Endothelial cell of umbilical vein (primary cell): Measurements from ENCODE around the gene NPPB. TPM values are rescaled to one million over a fixed set of nuclear protein-coding genes. Genes with fewer than 3 reads are reported as not detected.

Source experiments
- BruUV-seq: library from RNA; stranded (reverse); fragments of 400-500 nt; replicated peaks from 2 replicates; lab custom pipeline; 2021; lab: Mats Ljungman, UMichigan
- CTCF ChIA-PET: fragments of 300-600, 350-600 bp; sonication (Branson Sonifier 250); formaldehyde crosslinking; loops from one replicate; lab custom pipeline; 2021; ENCODE audit warnings: antibody characterized with exemption, inconsistent platforms; lab: Charles Lee
- POLR2A ChIA-PET: fragments of 300-600, 350-600 bp; sonication (Branson Sonifier 250); formaldehyde crosslinking; loops from one replicate; lab custom pipeline; 2021; ENCODE audit warnings: antibody characterized with exemption, inconsistent platforms; lab: Charles Lee
- DNase-seq: peaks from one replicate; pipeline ENCODE4 v3.0.0-alpha.2; 2011; ENCODE audit warnings: low read depth, low spot score
- FAIRE-seq: peaks from 2 replicates; lab custom pipeline; 2011; peaks lifted over from hg19 to GRCh38; lab: Jason Lieb, UNC
- H2AFZ ChIP-seq: 2 replicates; pipeline ENCODE4 v1.6.0; 2012; ENCODE audit warnings: low read depth, low read length, control low read depth, inconsistent platforms
- H3K27ac ChIP-seq: 2 replicates; pipeline ENCODE4 v1.5.1; 2011; ENCODE audit warnings: low read depth, mild to moderate bottlenecking, control low read depth, low read length, moderate library complexity; ENCODE audit not compliant: insufficient read depth
- H3K27me3 ChIP-seq, 2 experiments: 2 replicates each; pipeline versions ENCODE4 v1.6.0 to v1.6.1; 2011; ENCODE audit warnings: low read length in 2 of 2, mixed read lengths in 1 of 2; ENCODE audit not compliant: control insufficient read depth in 2 of 2, insufficient read depth in 2 of 2
- H3K36me3 ChIP-seq, 2 experiments: 2 replicates in 1 of 2; 3 replicates in 1 of 2; pipeline ENCODE4 v1.5.1; 2011; ENCODE audit warnings: low read length in 2 of 2, mild to moderate bottlenecking in 1 of 2, moderate library complexity in 1 of 2; ENCODE audit not compliant: control insufficient read depth in 2 of 2, insufficient read depth in 2 of 2; ENCODE audit errors: extremely low read depth in 1 of 2
- H3K4me1 ChIP-seq: 3 replicates; pipeline ENCODE4 v1.5.1; 2011; ENCODE audit warnings: mild to moderate bottlenecking, low read length; ENCODE audit not compliant: control insufficient read depth, insufficient read depth; ENCODE audit errors: extremely low read depth
- H3K4me2 ChIP-seq: 2 replicates; pipeline ENCODE4 v1.6.1; 2011; ENCODE audit warnings: low read length, control low read depth, mixed read lengths; ENCODE audit not compliant: insufficient read depth
- H3K4me3 ChIP-seq, 3 experiments: fragments of 200-600 bp in 1 of 3; sonication (generic), shearing (Covaris generic) in 1 of 3; replicated peaks in 1 of 3; 2 replicates each; pipeline ENCODE4 v1.5.1; 2011 to 2016; ENCODE audit warnings: control low read depth in 3 of 3, low read length in 3 of 3, mild to moderate bottlenecking in 2 of 3, inconsistent platforms in 1 of 3, low read depth in 1 of 3, moderate library complexity in 1 of 3; ENCODE audit not compliant: insufficient read depth in 1 of 3
- H3K79me2 ChIP-seq: 2 replicates; pipeline ENCODE4 v1.6.0; 2012; ENCODE audit warnings: low read length, inconsistent platforms; ENCODE audit not compliant: control insufficient read depth, insufficient read depth
- H3K9ac ChIP-seq: replicated peaks from 2 replicates; pipeline ENCODE3; 2011; ENCODE audit warnings: low read length, control low read depth; ENCODE audit not compliant: insufficient read depth; ENCODE audit errors: extremely low read depth
- H3K9me1 ChIP-seq: replicated peaks from 3 replicates; pipeline ENCODE4 v1.6.0; 2011; ENCODE audit warnings: mild to moderate bottlenecking, low read length; ENCODE audit not compliant: control insufficient read depth, insufficient read depth; ENCODE audit errors: extremely low read depth
- H3K9me3 ChIP-seq: replicated peaks from 2 replicates; pipeline ENCODE4 v1.5.1; 2012; ENCODE audit warnings: low read length, inconsistent platforms; ENCODE audit not compliant: control insufficient read depth, insufficient read depth
- H4K20me1 ChIP-seq: replicated peaks from 2 replicates; pipeline ENCODE3; 2011; ENCODE audit warnings: mild to moderate bottlenecking, low read length; ENCODE audit not compliant: control insufficient read depth, insufficient read depth; ENCODE audit errors: extremely low read depth
- EZH2 ChIP-seq: IDR thresholded peaks from 2 replicates; pipeline ENCODE4 v1.6.1; 2012; ENCODE audit warnings: borderline replicate concordance, low read depth, mild to moderate bottlenecking, moderate library complexity, low read length, inconsistent platforms; ENCODE audit not compliant: severe bottlenecking
- FOS ChIP-seq: IDR thresholded peaks from 2 replicates; pipeline ENCODE4 v1.6.1; 2011; ENCODE audit warnings: mild to moderate bottlenecking, low read length, moderate library complexity, borderline replicate concordance; ENCODE audit not compliant: insufficient read depth
- GATA2 ChIP-seq: IDR thresholded peaks from 2 replicates; pipeline ENCODE4 v1.7.0; 2011; ENCODE audit warnings: low read depth, mild to moderate bottlenecking, moderate library complexity, mixed read lengths, low read length; ENCODE audit not compliant: insufficient read length, insufficient read depth
- JUN ChIP-seq: IDR thresholded peaks from 2 replicates; pipeline ENCODE4 v1.6.1; 2011; ENCODE audit warnings: borderline replicate concordance, low read depth; ENCODE audit not compliant: insufficient read length, insufficient read depth
- MYC ChIP-seq: IDR thresholded peaks from one replicate; pipeline ENCODE4 v1.6.1; 2011; ENCODE audit warnings: mild to moderate bottlenecking, low read depth, low read length
- POLR2A ChIP-seq: IDR thresholded peaks from 2 replicates; pipeline ENCODE4 v1.6.1; 2012; ENCODE audit warnings: low read depth, mild to moderate bottlenecking, control low read depth, low read length
- POLR2AphosphoS5 ChIP-seq: IDR thresholded peaks from 2 replicates; pipeline ENCODE4 v1.6.1; 2012; ENCODE audit warnings: low read depth, mild to moderate bottlenecking, control low read depth, low read length, moderate library complexity; ENCODE audit not compliant: insufficient read depth
- dilution Hi-C: fragments of 300-500 bp; cut with MboI; formaldehyde crosslinking; loops from one replicate; pipeline ENCODE4 v1.15.0; 2019; ENCODE audit warnings: low sequenced_read_pairs; ENCODE audit not compliant: extremely low pct_ligation_motif_present
- intact Hi-C: fragments of 100-400 bp; cut with micrococcal nuclease; formaldehyde crosslinking; loops from one replicate; pipeline ENCODE4 v1.10.0; 2022
- polyA plus RNA-seq, 4 experiments: library from polyadenylated mRNA; depleted of rRNA in 3 of 4; stranded (reverse) in 3 of 4; unstranded in 1 of 4; fragments of >200 nt; gene quantifications; 2 replicates each; pipeline versions ENCODE4 v1.2.1 to v1.2.3, GENCODE V29; 2011 to 2012; ENCODE audit warnings: missing spikeins in 1 of 4
- total RNA-seq: library from RNA; stranded (reverse); gene quantifications from 2 replicates; pipeline ENCODE4 v1.2.3, GENCODE V29; 2021
- TF ChIP-seq, protein P1 (sequence below): IDR thresholded peaks from 2 replicates; pipeline ENCODE4 v1.6.1; 2011; ENCODE audit not compliant: insufficient read depth, insufficient read length
- TF ChIP-seq, protein P2 (sequence below), 2 donors: IDR thresholded peaks; 1 replicate in 1 of 2; 2 replicates in 1 of 2; pipeline ENCODE4 v1.5.1; 2011; ENCODE audit warnings: low read length in 2 of 2, mild to moderate bottlenecking in 2 of 2, moderate library complexity in 2 of 2, control low read depth in 1 of 2, inconsistent platforms in 1 of 2, low read depth in 1 of 2; ENCODE audit not compliant: insufficient read depth in 1 of 2; ENCODE audit errors: extremely low read depth in 1 of 2

NPPB gene
- total and polyA plus RNA-seq, 2 donors (not counting 3 experiments of a cell fraction or from before 2014, with no cell fraction given), result not detected

DNA sequence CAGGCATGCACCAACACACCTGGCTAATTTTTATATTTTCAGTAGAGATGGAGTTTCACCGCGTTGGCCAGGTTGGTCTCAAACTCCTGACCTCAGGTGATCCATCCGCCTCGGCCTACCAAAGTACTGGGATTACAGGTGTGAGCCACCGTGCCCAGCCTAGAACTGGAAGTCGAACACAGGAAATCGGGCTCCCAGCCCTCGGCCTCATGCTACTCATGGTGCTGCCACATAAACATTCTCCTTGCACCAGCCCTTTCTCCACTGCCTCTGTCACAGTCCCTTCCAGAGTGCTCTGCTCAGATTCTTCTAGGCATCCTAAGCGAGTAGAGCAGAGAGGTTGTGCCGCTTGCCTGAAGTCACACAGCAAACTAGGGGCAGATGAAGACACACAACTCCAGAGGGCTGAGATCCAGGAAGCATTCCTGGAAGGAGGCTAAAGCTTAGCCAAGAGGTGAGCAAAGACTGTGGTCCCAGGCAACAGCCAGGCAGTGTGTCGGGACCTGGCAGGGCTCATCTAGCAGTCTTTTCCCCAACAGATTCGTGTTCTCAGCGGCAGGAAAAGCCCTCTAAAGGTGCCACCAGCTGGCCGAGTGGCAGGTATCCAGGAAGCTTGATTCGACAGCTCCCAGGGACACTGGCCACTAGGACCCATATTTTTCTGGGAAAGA, 29.6 kb upstream of the NPPB start:
- no peaks in the 10 kb centered on the region for H3K4me1 ChIP-seq
- H3K79me2 ChIP-seq, result no peaks in the 10 kb centered on the region
- no peak for FAIRE-seq
- intact Hi-C loops (no loop called here), dilution Hi-C loops (no loop called here)
- no peaks in the 10 kb centered on the region for H3K9me3 ChIP-seq
- no peak overlapping the region for H3K4me2 ChIP-seq
- H3K27ac ChIP-seq, result no peak overlapping the region
- TF ChIP-seq JUN, result no peak
- TF ChIP-seq MYC, result no peak
- no peak for TF ChIP-seq EZH2
- TF ChIP-seq, protein P1, sequence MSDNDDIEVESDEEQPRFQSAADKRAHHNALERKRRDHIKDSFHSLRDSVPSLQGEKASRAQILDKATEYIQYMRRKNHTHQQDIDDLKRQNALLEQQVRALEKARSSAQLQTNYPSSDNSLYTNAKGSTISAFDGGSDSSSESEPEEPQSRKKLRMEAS, result no peak
- TF ChIP-seq POLR2A, result no peak
- TF ChIP-seq, protein P2, sequence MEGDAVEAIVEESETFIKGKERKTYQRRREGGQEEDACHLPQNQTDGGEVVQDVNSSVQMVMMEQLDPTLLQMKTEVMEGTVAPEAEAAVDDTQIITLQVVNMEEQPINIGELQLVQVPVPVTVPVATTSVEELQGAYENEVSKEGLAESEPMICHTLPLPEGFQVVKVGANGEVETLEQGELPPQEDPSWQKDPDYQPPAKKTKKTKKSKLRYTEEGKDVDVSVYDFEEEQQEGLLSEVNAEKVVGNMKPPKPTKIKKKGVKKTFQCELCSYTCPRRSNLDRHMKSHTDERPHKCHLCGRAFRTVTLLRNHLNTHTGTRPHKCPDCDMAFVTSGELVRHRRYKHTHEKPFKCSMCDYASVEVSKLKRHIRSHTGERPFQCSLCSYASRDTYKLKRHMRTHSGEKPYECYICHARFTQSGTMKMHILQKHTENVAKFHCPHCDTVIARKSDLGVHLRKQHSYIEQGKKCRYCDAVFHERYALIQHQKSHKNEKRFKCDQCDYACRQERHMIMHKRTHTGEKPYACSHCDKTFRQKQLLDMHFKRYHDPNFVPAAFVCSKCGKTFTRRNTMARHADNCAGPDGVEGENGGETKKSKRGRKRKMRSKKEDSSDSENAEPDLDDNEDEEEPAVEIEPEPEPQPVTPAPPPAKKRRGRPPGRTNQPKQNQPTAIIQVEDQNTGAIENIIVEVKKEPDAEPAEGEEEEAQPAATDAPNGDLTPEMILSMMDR (IDR thresholded peaks at IDR 0.05; ENCODE audit: extremely low read depth in 1 of 2, insufficient read depth in 1 of 2, low read depth in 1 of 2, low read length in 2 of 2), result no peak
- no peak for TF ChIP-seq FOS
- no peak for TF ChIP-seq GATA2
- no peak for TF ChIP-seq POLR2AphosphoS5
- no peaks in the 10 kb centered on the region for H4K20me1 ChIP-seq
- no peaks in the 10 kb centered on the region for H3K27me3 ChIP-seq
- ChIA-PET POLR2A (interaction anchor here (1.9 kb wide), 1 partner anchor 20 kb away, joined by 8 read pairs; no protein-coding TSS in a partner anchor), CTCF (no interaction called here)
- H3K9me1 ChIP-seq, result no peaks in the 10 kb centered on the region
- H2AFZ ChIP-seq, result no peak overlapping the region
- H3K4me3 ChIP-seq, result no peak overlapping the region
- no peak for DNase-seq
- H3K9ac ChIP-seq, result no peak overlapping the region
- BruUV-seq, result no TSS peak
- no peaks in the 10 kb centered on the region for H3K36me3 ChIP-seq
